Kidney (tissue), 14 donors: ENCODE measurements around the gene DCHS1. TPM values are rescaled to one million over a fixed set of nuclear protein-coding genes. Genes with fewer than 3 reads are reported as not detected.

Source experiments
- DNase-seq, 5 donors: peaks; one replicate each; pipeline ENCODE4 v3.0.0-alpha.2; 2013 to 2020
- FAIRE-seq: peaks from 2 replicates; lab custom pipeline; 2012; peaks lifted over from hg19 to GRCh38; lab: Jason Lieb, UNC
- H3K27ac ChIP-seq, 2 donors: one replicate each; pipeline ENCODE4 v1.7.0; 2013; ENCODE audit warnings: low read depth in 2 of 2, low read length in 2 of 2, inconsistent platforms in 1 of 2
- H3K27me3 ChIP-seq: one replicate; pipeline ENCODE4 v1.7.1; 2013; ENCODE audit warnings: low read length, inconsistent platforms; ENCODE audit not compliant: control insufficient read depth, insufficient read depth
- H3K36me3 ChIP-seq, 3 donors: one replicate each; pipeline versions ENCODE4 v1.7.0 to v1.7.1; 2013; ENCODE audit warnings: low read length in 3 of 3, control low read depth in 1 of 3, inconsistent platforms in 1 of 3; ENCODE audit not compliant: insufficient read depth in 3 of 3, control insufficient read depth in 2 of 3
- H3K4me1 ChIP-seq, 3 donors: one replicate each; pipeline versions ENCODE4 v1.7.0 to v1.7.1; 2013; ENCODE audit warnings: low read length in 3 of 3, inconsistent platforms in 1 of 3, low read depth in 1 of 3; ENCODE audit not compliant: control insufficient read depth in 2 of 3, insufficient read depth in 2 of 3
- H3K4me3 ChIP-seq, 3 donors: one replicate each; pipeline versions ENCODE4 v1.7.0 to v1.8.1; 2013; ENCODE audit warnings: low read length in 3 of 3, control low read depth in 1 of 3, inconsistent platforms in 1 of 3
- H3K9ac ChIP-seq, 3 donors: one replicate each; pipeline versions ENCODE4 v1.7.0 to v1.7.1; 2013; ENCODE audit warnings: low read length in 3 of 3, control low read depth in 1 of 3, inconsistent platforms in 1 of 3
- H3K9me3 ChIP-seq, 3 donors: one replicate each; pipeline versions ENCODE4 v1.7.0 to v1.7.1; 2013; ENCODE audit warnings: low read length in 3 of 3, control low read depth in 1 of 3, inconsistent platforms in 1 of 3; ENCODE audit not compliant: control insufficient read depth in 2 of 3, insufficient read depth in 1 of 3
- CTCF ChIP-seq: IDR thresholded peaks from 3 replicates; pipeline ENCODE4 v1.5.1; 2012; ENCODE audit warnings: mild to moderate bottlenecking, moderate library complexity, borderline replicate concordance; ENCODE audit not compliant: insufficient read depth; ENCODE audit errors: extremely low read depth
- intact Hi-C: fragments of 100-400 bp; cut with DNase I; formaldehyde crosslinking; loops from one replicate; pipeline ENCODE4 v1.11.1; 2022
- polyA plus RNA-seq: library from polyadenylated mRNA; stranded (reverse); fragments of 350-450 nt; fragmentation: Illumina TruSeq; extraction: RNeasy Lipid Tissue Mini Kit (QIAGEN cat#74804); gene quantifications from one replicate; pipeline ENCODE4 v1.2.3, GENCODE V29; 2014; ENCODE audit warnings: low read depth, low replicate concordance; ENCODE audit not compliant: insufficient read depth
- total RNA-seq: library from RNA; stranded (reverse); fragmentation: NEBNext Ultra II Directional; extraction: Animal tissue kit (Norgen Biotek cat#: 25700); gene quantifications from one replicate; pipeline ENCODE4 v1.2.1, GENCODE V29; 2021
- donor health status: control.
- donor health status: control.
- donor health status: control.
- donor health status: control.
- donor health status: control.
- donor health status: DM: yes; HTN: yes; CAD: no.
- donor health status: Normal renal cell carcinoma (clear cell type).

DCHS1 gene
- total and polyA plus RNA-seq, 2 donors from 2014 or later = 2.4 to 17.0 TPM

- Histone ChIP-seq H3K4me3 (no peak overlapping the region), H3K4me1 (peaks cover 0 to 3% (median 0%) of the 10 kb centered on the region in 3 donors), H3K27me3 (no peaks in the 10 kb centered on the region), H3K9ac (no peak overlapping the region), H3K36me3 (no peaks in the 10 kb centered on the region), H3K9me3 (no peaks in the 10 kb centered on the region), H3K27ac (no peak overlapping the region)
- intact Hi-C loops = no loop called here
- no peak for TF ChIP-seq CTCF
- DNase-seq (no peak), FAIRE-seq (no peak)
Observed at GRCh38 chr11:6653097-6653496, 2.5 kb downstream of the DCHS1 start.

GRCh38 chr11:6652182-6652581 lies 3.4 kb downstream of the DCHS1 start:
- no peak for FAIRE-seq

GRCh38 chr11:6650980-6651379 lies 4.6 kb downstream of the DCHS1 start:
- no peaks in the 10 kb centered on the region for H3K27me3 ChIP-seq
- FAIRE-seq (no peak), DNase-seq (no peak)
- no peak for TF ChIP-seq CTCF
- no peak overlapping the region for H3K27ac ChIP-seq
- no peak overlapping the region for H3K9ac ChIP-seq
- no peaks in the 10 kb centered on the region for H3K9me3 ChIP-seq
- H3K4me1 ChIP-seq = peaks cover 0 to 13% (median 0%) of the 10 kb centered on the region in 3 donors
- intact Hi-C loops = no loop called here
- H3K4me3 ChIP-seq = no peak overlapping the region
- no peaks in the 10 kb centered on the region for H3K36me3 ChIP-seq

More at GRCh38 chr11:6652182-6652581, 3.4 kb downstream of the DCHS1 start:
- Histone ChIP-seq H3K9ac (no peak overlapping the region), H3K27me3 (no peaks in the 10 kb centered on the region), H3K36me3 (no peaks in the 10 kb centered on the region), H3K9me3 (no peaks in the 10 kb centered on the region), H3K4me3 (no peak overlapping the region), H3K27ac (no peak overlapping the region), H3K4me1 (peaks cover 0 to 7% (median 0%) of the 10 kb centered on the region in 3 donors)
- TF ChIP-seq CTCF = no peak
- no peak for DNase-seq
- intact Hi-C loops = no loop called here

GRCh38 chr11:6650104-6650503 lies 5.5 kb downstream of the DCHS1 start:
- Histone ChIP-seq H3K9me3 (no peaks in the 10 kb centered on the region), H3K4me1 (peaks cover 0 to 18% (median 0%) of the 10 kb centered on the region in 3 donors), H3K4me3 (no peak overlapping the region), H3K27me3 (no peaks in the 10 kb centered on the region), H3K36me3 (no peaks in the 10 kb centered on the region), H3K27ac (no peak overlapping the region), H3K9ac (no peak overlapping the region)
- intact Hi-C loops = no loop called here
- no peak for FAIRE-seq
- no peak for TF ChIP-seq CTCF
- no peak for DNase-seq
